GM23338 (cell line): Measurements from ENCODE around the gene TXNDC2. TPM values are rescaled to one million over a fixed set of nuclear protein-coding genes. Genes with fewer than 3 reads are reported as not detected.

Experiments used
- ATAC-seq: fragments of 200-7000 bp; cut with Tn5 transposase; 3 replicates; pipeline ENCODE4 v1.9.1; 2020
- DNase-seq: peaks from one replicate; pipeline ENCODE4 v3.0.0-alpha.2; 2015; ENCODE audit warnings: low spot score
- H2AFZ ChIP-seq: fragments of 200-600 bp; sonication (generic); 2 replicates; pipeline ENCODE4 v1.8.0; 2016; ENCODE audit warnings: antibody characterized with exemption, mild to moderate bottlenecking, moderate library complexity
- H3F3A ChIP-seq: fragments of 200-600 bp; sonication (generic); replicated peaks from 2 replicates; pipeline ENCODE4 v1.8.0; 2017; ENCODE audit warnings: antibody characterized with exemption, mixed run types, low read depth
- H3K27ac ChIP-seq: fragments of 200-600 bp; sonication (generic); 2 replicates; pipeline ENCODE4 v1.6.1; 2016; ENCODE audit warnings: low read depth
- H3K27me3 ChIP-seq: fragments of 200-600 bp; sonication (generic); 2 replicates; pipeline ENCODE4 v1.8.0; 2016; ENCODE audit warnings: mild to moderate bottlenecking, mixed run types, moderate library complexity; ENCODE audit not compliant: insufficient read depth
- H3K36me3 ChIP-seq: fragments of 200-600 bp; sonication (generic); 2 replicates; pipeline ENCODE4 v1.8.0; 2016; ENCODE audit warnings: mild to moderate bottlenecking; ENCODE audit not compliant: insufficient read depth
- H3K4me1 ChIP-seq: fragments of 200-600 bp; sonication (generic); 2 replicates; pipeline ENCODE4 v1.8.0; 2016; ENCODE audit warnings: mild to moderate bottlenecking, moderate library complexity; ENCODE audit not compliant: insufficient read depth
- H3K4me2 ChIP-seq: fragments of 200-600 bp; sonication (generic); 2 replicates; pipeline ENCODE4 v1.7.1; 2017; ENCODE audit warnings: mixed run types
- H3K4me3 ChIP-seq: fragments of 200-600 bp; sonication (generic); 2 replicates; pipeline ENCODE4 v1.6.1; 2016; ENCODE audit warnings: mixed run types
- H3K79me2 ChIP-seq: fragments of 200-600 bp; sonication (generic); replicated peaks from 2 replicates; pipeline ENCODE4 v1.8.0; 2017; ENCODE audit warnings: mild to moderate bottlenecking; ENCODE audit not compliant: insufficient read depth
- H3K9me2 ChIP-seq: fragments of 200-600 bp; sonication (generic); 2 replicates; pipeline ENCODE4 v1.8.0; 2017; ENCODE audit not compliant: insufficient read depth
- H4K20me1 ChIP-seq: fragments of 200-600 bp; sonication (generic); replicated peaks from 2 replicates; pipeline ENCODE4 v1.8.0; 2017; ENCODE audit warnings: mild to moderate bottlenecking; ENCODE audit not compliant: insufficient read depth
- H3K27ac Mint-ChIP-seq: 2 replicates; pipeline ENCODE4 v1.8.0; 2020; ENCODE audit warnings: inconsistent platforms, mild to moderate bottlenecking, moderate library complexity, mixed read lengths
- H3K27me3 Mint-ChIP-seq: 3 replicates; pipeline ENCODE4 v1.8.0; 2022; ENCODE audit warnings: low read depth, mild to moderate bottlenecking, moderate library complexity, mixed read lengths, inconsistent platforms; ENCODE audit not compliant: insufficient read depth, poor library complexity
- H3K36me3 Mint-ChIP-seq: 3 replicates; pipeline ENCODE4 v1.8.0; 2021; ENCODE audit warnings: low read depth, mild to moderate bottlenecking, inconsistent platforms, moderate library complexity, mixed read lengths
- H3K4me1 Mint-ChIP-seq: 3 replicates; pipeline ENCODE4 v1.8.0; 2020; ENCODE audit warnings: mild to moderate bottlenecking, inconsistent platforms, mixed read lengths
- H3K4me3 Mint-ChIP-seq: 3 replicates; pipeline ENCODE4 v1.8.0; 2021; ENCODE audit warnings: moderate library complexity, mild to moderate bottlenecking, inconsistent platforms, mixed read lengths
- H3K9me3 Mint-ChIP-seq: 3 replicates; pipeline ENCODE4 v1.8.0; 2020; ENCODE audit warnings: moderate library complexity, mild to moderate bottlenecking, inconsistent platforms, mixed read lengths
- CREB1 ChIP-seq: fragments of 250-450 bp; sonication (Bioruptor Pico); IDR thresholded peaks from 2 replicates; pipeline ENCODE4 v1.5.0; 2020; ENCODE audit warnings: low read depth, mild to moderate bottlenecking, moderate library complexity
- CTCF ChIP-seq, 2 experiments: fragments of 200-600 bp in 1 of 2; sonication (generic) in 1 of 2; conservative IDR thresholded peaks; 2 replicates each; pipeline versions ENCODE4 v1.5.1 to v1.6.1; 2016 to 2017; ENCODE audit warnings: antibody characterized with exemption in 2 of 2, low read depth in 2 of 2, mild to moderate bottlenecking in 2 of 2, moderate library complexity in 1 of 2
- ETS1 ChIP-seq: IDR thresholded peaks from 2 replicates; pipeline ENCODE4 v1.6.1; 2016; ENCODE audit warnings: antibody characterized with exemption
- EZH2 ChIP-seq: fragments of 200-600 bp; sonication (generic); IDR thresholded peaks from one replicate; pipeline ENCODE4 v1.8.0; 2017; ENCODE audit warnings: antibody characterized with exemption, mild to moderate bottlenecking, low read depth; ENCODE audit not compliant: unreplicated experiment
- EZH2phosphoT487 ChIP-seq: fragments of 200-600 bp; sonication (generic); IDR thresholded peaks from one replicate; pipeline ENCODE4 v1.8.1; 2018; ENCODE audit warnings: antibody characterized with exemption; ENCODE audit not compliant: unreplicated experiment
- JUNB ChIP-seq: IDR thresholded peaks from one replicate; pipeline ENCODE4 v1.6.1; 2016; ENCODE audit warnings: antibody characterized with exemption; ENCODE audit not compliant: unreplicated experiment
- NANOG ChIP-seq: IDR thresholded peaks from 2 replicates; pipeline ENCODE4 v1.6.1; 2016; ENCODE audit warnings: antibody characterized with exemption, borderline replicate concordance
- POLR2AphosphoS5 ChIP-seq: IDR thresholded peaks from 2 replicates; pipeline ENCODE4 v1.6.1; 2016; ENCODE audit warnings: antibody characterized with exemption, low read depth
- REST ChIP-seq: IDR thresholded peaks from one replicate; pipeline ENCODE4 v1.6.1; 2018; ENCODE audit warnings: antibody characterized with exemption; ENCODE audit not compliant: unreplicated experiment
- STAT1 ChIP-seq: IDR thresholded peaks from one replicate; pipeline ENCODE4 v1.6.1; 2016; ENCODE audit warnings: antibody characterized with exemption; ENCODE audit not compliant: unreplicated experiment
- ZNF114 ChIP-seq: fragments of 250-450 bp; sonication (Bioruptor Pico); IDR thresholded peaks from 2 replicates; pipeline ENCODE4 v1.5.0; 2020; ENCODE audit warnings: mild to moderate bottlenecking, moderate library complexity
- ZNF331 ChIP-seq: fragments of 250-450 bp; sonication (Bioruptor Pico); IDR thresholded peaks from 2 replicates; pipeline ENCODE4 v1.5.0; 2020; ENCODE audit warnings: low read depth, mild to moderate bottlenecking, moderate library complexity
- ZNF462 ChIP-seq: fragments of 250-450 bp; sonication (Bioruptor Pico); IDR thresholded peaks from 2 replicates; pipeline ENCODE4 v1.5.0; 2020; ENCODE audit warnings: mild to moderate bottlenecking, moderate library complexity
- long read RNA-seq: library from polyadenylated mRNA; unstranded; transcript quantifications from one replicate; pipeline ENCODE4 v2.0.0, GENCODE V29; 2020; ENCODE audit not compliant: unreplicated experiment
- polyA plus RNA-seq: library from polyadenylated mRNA; unstranded; fragments of >200 nt; fragmentation: Nextera tagmentation; extraction: Ambion mirVana; gene quantifications from 2 replicates; pipeline ENCODE4 v1.2.1, GENCODE V29; 2016
- total RNA-seq: library from RNA; depleted of rRNA; stranded (reverse); fragments of >200 nt; shearing (Covaris generic); gene quantifications from 2 replicates; pipeline ENCODE4 v1.2.3, GENCODE V29; 2014; rRNA removed

Gene TXNDC2
- not detected in 2 replicates for total RNA-seq
- 0.16 TPM in 1 of 2 replicates, not detected in the other for polyA plus RNA-seq
- long read RNA-seq = 0 reads

- Mint-ChIP-seq H3K27ac (no peak within 1 kb of the TSS), H3K36me3 (no peaks in the 10 kb centered on the region), H3K9me3 (no peaks in the 10 kb centered on the region; the same call in 1 of the 3 replicates), H3K27me3 (no peaks in the 10 kb centered on the region), H3K4me1 (no peaks in the 10 kb centered on the region), H3K4me3 (no peak within 1 kb of the TSS)
- no peak within 1 kb of the TSS for H3K27ac ChIP-seq
- H3K4me3 ChIP-seq = no peak within 1 kb of the TSS
- H3K27me3 ChIP-seq = no peaks in the 10 kb centered on the region
- no peak for DNase-seq
- TF ChIP-seq ETS1 (no peak), ZNF462 (CRISPR knock-in tag) (no peak), ZNF114 (CRISPR knock-in tag) (no peak), REST (no peak), NANOG (no peak), EZH2phosphoT487 (no peak), CTCF (conservative IDR thresholded peaks at IDR 0.05; ENCODE audit: low read depth in 2 of 2) (no peak), STAT1 (no peak), CREB1 (no peak), ZNF331 (no peak), EZH2 (no peak), POLR2AphosphoS5 (no peak), JUNB (no peak)
- H4K20me1 ChIP-seq = no peaks in the 10 kb centered on the region
- peaks cover 6% of the 10 kb centered on the region; the same call in 1 of the 2 replicates for H3K9me2 ChIP-seq
- no peaks in the 10 kb centered on the region for H3K36me3 ChIP-seq
- H3F3A ChIP-seq = no peaks in the 10 kb centered on the region
- no peaks in the 10 kb centered on the region for H3K79me2 ChIP-seq
- no peak within 1 kb of the TSS for H2AFZ ChIP-seq
- ATAC-seq = no peak
- H3K4me1 ChIP-seq = no peaks in the 10 kb centered on the region
- no peak within 1 kb of the TSS for H3K4me2 ChIP-seq
Observed at GRCh38 chr18:9885170-9886004, at the start of gene TXNDC2. Gene TXNDC2, plus strand, starts transcription at chr18:9885973. Its CDS starts 708 bp downstream, at chr18:9886681.
